ENCODE measurements around the gene ADAMTS15.

The ADAMTS15 gene

DNA sequence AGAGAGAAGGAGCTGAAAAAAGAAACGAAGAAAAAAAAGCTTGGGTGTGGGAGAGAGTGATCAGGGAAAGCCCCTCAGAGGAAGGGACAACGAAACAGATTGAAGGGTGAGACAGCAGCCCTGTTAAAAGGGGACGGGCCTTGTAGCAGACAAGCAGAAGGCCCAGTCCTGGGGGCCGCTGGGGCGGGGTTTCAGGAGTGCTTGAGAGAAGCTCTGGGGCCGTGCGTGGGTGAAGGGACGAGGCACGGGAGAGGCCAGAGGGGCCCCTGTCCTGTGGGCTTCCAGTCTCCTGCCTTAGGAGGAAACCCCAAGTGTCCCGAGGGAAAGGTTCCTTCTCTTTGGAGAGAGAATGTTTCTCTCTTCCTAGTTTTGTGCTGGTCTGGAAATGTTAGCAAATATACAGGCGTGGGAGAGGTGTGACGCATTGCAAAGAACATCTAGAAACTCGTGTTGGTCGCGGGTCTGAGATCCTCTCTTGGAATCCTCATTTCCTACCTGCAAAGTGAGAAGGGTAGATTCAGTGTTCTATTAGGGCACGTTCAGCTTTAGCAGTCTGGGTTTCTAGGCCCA is 28.6 kb downstream of the ADAMTS15 start:
- no peak for DNase-seq (ENCODE audit: low spot score)

DNA sequence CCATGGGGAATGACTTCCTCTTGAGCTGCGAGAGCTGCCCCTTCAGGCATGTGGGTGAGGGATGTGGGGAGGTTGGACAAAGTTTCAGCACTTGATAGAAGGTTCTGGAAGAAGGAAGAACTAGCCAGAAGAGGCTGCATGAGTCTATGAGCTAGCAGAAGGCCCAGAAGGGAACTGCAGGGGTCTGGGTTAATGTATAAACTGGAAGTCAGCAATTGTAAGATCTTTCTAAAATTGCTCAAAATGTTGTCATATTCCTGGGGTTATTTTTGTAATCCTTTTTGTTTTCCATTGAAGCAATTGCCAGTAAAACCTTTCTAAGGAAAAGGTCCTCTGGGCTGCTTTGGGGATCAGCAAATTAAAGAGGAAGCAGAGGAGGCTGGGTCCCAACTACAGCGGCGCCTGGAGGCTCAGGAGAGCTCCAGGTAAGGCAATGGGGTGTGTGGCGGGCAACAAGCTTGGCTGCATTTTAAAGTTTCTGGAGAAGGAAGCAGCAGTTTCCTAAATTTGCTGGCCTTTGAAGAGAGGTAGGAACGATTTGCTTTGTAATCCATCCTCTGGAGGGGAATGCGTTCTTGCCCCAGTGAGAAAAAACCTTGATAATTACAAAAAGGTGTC is 29.2 kb downstream of the ADAMTS15 start:
- no peak for DNase-seq (ENCODE audit: low spot score)

DNA sequence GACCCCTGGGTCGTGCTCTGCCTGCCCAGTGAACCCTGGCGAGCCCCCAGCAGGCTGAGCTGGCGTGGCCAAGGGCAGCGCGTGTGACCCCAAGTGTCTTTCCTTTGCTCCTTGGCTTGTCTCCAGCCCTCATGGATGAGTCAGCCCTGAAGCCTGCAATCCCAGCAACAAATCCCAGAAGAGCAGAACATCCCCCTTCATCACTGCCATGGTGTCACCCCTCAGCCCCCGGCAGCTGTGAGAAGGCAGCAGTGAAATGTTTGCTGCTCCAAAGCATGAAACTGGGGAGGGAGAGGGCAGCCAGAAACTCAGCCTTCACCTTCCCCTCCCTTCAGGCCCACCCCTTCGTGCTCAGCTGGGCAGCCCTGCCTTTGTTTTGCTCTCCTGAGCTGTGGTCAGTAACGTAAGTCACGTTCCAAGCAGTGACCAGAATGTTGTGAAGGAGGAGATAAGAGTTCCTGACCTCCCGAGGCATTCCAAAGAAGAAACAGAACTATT is 29.8 kb downstream of the ADAMTS15 start:
- no peak for DNase-seq (ENCODE audit: low spot score)

DNA sequence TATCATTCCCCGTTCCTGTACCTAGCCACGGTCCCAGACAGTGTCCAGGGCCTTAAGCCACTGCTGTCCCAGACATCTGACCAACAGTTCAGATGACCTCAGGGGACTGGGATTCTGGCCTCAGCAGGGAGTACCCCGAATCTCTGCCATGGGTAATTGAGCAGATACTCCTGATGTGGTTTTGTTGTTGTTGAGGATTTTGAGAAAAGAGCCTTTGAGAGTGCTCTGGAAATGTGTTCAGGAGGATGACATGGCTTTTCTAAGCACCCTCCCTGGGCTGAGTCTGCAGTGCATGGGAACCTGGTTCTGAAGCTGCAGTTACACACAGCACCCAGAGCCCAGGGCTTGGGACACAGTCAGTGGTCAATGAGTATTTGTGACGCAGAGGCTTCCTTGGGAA is 30.4 kb downstream of the ADAMTS15 start:
- no peak for DNase-seq (ENCODE audit: low spot score)

DNA sequence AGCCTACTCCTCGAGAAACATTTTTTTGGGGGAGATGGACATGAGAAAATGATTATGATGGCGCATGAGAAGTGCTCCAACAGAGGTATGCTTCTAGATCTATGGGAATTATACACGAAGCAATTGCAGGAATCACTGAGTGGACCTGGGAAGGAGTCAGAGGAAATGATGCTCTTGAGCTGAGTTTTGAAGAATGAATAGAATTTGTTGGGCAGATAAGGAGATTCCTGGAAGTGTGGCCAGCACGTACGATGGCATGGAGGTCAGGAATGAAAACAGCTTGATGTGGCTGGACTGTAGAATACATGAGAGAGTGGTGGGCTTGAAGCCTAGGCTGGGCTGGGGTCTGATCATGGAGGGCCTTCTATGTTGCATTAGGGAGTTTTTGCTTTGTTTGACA is 31.7 kb downstream of the ADAMTS15 start:
- no peak for DNase-seq (ENCODE audit: low spot score)

DNA sequence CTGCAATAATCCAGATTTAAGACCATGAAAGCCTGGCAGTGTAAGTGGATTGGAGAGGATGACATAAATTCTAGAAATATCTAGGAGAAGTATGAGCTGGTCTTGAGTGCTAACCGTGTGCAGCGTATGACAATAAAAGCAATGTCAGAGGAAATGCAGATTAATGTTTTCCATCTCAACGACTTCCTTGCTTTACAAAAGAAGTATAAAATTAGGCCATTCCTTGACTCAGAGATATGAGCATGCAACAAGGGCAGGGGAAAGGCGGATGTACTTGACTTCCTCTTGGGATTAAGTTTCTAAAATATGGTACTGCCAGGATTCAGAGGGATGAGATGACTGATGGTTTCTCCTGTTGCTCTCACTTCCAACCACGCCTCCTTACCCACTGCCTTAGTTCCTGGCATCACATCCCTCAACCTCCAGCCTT is 32.3 kb downstream of the ADAMTS15 start:
- DNase-seq (ENCODE audit: low spot score) = no peak

DNA sequence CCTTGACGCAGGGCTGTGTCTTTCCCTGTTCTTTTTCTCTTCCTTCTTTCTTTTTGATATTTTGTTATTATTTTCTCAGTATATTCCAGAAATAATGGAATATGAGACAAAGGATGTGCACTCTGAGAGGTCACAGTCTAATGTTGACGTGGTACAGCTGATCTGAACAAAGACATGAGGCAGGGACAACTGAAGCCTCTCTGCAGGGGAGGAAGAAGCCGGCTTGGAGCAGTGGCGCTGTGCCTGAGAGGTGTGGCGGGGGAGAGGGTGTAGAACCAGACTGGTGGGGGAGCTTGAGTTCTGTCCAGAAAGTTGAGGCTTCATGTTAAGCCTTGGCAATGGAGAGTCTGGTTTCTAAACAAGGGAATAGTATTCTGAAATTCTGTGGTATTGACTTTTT is 34.7 kb downstream of the ADAMTS15 start:
- DNase-seq (ENCODE audit: low spot score) = no peak

DNA sequence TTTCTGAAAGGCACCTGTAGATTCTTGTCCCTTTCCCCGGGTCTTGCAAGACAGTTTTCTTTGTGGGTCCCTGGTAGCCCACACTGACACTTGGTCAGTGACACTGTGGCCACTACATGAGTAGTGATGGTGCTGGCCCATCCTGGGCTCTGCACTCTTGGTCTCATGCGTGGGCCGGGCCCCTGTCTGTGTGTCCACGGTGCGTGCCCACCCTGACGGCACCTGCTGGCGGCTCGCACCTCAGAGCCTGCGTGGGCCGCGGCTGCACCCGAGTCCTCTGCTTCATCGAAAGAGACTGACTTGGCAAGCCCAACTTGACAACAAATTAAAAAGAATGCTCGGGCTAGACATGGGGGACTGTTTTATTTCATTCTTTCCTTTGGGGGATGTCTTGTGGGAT is 37.5 kb downstream of the ADAMTS15 start:
- no peak for DNase-seq (ENCODE audit: low spot score)

DNA sequence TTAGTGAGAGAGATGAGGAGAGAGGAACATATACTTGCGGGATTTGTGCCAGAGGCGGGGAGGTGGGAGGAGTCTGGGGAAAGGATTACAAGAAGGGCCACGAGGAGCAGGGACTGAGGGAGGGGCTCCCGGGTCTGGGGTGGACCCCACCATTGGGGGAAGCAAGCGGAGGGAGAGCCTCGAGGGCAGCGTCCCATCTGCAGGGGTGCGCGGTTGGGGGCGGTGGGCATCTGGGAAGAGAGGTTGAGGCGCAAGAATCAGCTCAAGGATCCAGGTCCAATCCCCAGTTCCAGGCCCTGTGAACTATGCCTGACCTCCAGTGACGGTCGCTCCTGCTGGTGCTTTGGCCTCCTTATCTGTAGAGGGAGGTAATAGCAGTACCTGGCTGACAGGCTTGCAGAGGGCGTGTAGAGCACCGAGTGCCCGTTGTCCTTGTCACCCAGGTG is 38.0 kb downstream of the ADAMTS15 start:
- no peak for DNase-seq (ENCODE audit: low spot score)

DNA sequence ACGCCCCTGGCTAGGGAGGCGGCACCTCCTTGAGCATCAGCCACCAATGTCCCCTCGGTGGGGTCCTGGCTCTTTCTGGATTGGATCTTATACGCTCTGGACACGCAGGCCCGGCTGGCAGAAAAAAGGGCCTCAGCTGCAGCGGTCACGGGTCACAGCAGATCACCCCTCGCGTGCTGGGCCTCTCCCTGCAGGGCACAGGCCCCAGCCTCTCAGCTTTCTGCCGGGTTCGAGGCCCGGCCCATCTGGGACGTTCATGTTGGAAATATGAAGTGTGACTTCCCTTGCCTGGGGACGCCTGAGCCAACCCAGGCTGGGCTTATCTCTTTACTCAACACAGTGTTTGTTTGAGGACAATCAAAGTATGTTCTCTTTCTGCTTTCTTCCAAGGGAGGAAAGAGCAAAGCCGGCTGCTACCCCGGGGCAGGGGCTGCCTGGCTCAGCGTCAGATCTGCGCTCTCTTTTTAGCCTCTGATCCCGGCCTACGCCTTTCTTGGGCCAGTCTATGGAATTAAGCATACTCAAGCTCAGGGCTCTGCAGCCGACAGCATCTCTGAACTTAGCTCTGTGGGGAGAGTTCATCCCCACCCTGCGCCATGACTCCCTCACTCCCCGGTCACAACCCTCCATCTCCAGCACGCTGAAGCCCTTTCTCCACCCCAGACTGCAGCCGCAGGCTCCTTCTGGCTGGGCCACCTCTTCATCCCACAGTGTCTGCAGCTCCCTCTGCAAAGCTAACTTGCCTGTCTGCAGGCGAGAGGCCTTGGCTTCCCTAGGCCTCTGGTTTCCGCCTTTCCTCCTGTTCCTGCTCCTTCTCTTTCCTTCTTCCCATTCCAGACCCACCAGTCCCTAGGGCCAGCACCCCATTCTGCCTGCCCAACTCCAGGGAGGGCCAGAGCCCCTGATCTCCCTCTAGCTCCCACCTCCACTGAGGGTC is 38.8 kb downstream of the ADAMTS15 start:
- DNase-seq (ENCODE audit: low spot score) = no peak

DNA sequence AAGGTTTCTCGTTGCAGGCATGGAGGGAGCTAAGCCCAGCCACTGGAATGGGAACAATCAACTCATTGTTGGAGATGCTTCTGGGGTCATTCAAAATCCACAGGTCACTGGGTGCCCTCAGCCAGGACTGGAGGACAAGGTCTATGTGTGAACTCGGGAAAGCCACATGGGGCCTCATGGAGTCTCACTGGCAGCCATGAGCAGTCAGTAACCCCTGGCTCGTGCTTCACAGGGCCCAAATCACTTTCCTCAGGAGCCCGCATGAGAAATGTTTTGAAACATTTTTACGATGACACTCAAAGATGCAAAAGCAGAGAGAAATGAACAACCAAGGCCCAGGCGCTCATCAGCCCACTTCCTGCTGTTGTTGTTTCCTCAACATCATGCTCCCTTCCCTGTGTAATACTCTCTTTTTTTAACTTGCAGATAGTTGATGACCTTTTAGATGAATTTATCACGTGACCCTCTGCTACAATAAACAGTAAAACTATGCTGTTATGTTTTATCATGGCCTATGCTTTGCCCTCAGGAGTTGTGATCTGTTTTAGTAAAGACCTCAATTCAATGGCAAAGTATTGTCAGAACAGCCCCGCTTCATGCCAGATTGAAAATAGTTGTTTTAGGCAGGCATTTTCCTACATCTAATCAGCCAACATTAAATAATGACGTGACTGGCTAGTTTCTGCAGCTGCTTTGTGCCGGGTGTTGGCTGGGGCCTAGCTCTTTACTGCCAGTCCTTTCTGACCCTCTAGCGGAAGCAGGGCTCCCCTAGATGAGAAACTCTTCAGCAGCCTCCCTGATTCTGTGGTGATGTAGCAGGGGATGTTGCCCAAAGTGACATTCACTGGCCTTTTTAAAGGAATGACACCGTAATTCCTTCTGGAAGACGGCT is 39.7 kb downstream of the ADAMTS15 start:
- DNase-seq (ENCODE audit: low spot score) = no peak

DNA sequence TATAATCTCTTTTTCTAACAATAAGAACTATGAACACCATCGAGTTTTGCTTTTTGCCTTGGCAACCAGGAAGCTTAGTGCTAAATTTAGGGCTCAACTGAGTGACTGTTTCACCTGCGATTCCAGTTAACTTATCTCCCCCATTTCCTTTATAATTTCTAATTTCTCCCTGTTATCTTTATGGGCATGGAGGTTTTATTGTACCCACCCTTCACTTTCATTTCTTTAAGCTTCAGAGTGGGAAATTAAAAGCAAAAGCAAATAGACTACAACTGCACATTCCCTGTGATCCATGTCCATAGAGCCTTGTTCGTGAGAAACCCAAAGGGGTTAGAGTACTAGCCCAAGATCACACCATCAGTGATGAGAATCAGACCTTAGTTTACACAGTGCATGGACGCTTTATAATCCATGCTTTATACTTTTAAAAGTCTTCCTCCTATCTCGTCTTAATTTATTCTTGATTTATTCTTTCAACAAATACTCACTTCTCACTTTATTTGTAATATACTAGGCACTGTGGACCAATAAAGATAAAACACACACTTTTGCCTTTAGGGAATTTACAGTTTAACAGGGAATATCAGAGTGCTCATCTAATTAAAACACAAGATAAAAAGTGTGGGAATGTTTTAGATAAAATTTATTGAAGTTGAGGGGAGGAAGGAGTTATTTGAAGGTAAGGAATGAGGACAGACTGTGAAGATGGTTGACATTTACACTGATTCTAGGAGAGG is 40.6 kb downstream of the ADAMTS15 start:
- DNase-seq (ENCODE audit: low spot score) = no peak

DNA sequence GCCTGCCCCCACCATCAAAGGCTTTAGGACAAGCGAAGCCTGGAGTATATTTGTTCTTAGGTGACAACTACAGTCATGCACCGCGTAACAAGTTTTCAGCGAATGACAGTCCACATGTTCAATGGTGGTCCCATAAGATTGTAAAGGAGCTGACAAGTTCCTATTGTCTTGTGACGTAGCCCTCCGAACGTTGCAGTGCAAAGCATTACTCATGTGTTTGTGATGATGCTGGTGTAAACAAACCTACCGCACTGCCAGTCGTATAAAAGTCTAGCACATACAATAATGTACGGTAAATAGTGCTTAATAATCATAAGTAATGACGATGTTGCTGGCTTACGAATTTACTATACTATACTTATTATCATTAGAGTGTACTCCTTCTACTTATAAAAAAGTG is 41.3 kb downstream of the ADAMTS15 start:
- DNase-seq (ENCODE audit: low spot score) = no peak

DNA sequence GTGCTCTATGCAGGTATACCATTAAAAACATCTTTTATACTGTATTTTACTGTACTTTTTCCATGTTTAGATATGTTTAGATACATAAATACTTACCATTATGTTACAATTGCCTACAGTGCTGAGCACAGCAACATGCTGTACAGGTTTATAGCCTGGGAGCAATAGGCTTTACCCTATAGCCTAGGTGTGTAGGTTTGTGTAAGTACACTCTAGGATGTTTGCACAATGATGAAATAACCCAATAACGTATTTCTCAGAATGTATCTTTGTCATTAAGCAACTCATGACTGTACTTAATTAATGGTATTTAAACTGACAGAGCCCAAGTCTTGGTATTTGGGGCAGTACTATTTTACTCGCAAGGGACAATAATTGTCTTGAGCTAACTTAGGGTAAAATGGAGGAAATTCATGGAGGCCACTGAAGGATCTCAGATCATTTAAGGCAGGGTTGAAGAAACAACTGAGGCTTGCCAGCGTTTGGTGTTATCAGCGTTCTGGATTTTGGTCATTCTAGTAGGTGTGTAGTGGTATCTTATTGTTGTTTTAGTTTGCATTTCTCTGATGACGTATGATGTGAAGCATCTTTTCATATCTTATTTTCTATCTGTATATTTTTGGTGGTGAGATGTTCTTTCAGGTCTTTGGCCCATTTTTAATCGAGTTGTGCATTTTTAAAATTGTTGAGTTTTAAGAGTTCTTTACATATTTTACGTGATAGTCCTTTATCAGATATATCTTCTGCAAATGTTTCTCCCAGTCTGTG is 42.4 kb downstream of the ADAMTS15 start:
- DNase-seq (ENCODE audit: low spot score) = no peak

DNA sequence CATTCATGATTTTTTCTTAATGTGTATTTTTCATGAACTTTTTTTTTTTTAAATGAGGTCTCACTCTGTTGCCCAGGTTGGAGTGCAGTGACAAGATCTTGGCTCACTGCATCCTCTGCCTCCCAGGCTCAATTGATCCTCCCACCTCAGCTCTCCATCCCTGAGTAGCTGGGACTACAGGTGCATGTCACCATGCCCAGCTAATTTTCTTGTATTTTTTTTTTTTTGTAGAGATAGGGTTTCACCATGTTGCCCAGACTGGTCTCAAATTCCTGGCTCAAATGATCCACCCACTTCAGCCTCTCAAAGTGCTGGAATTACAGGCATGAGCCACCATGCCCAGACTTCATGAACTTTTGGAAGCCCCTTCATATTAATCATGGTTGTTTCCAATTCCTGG is 49.7 kb downstream of the ADAMTS15 start:
- DNase-seq (ENCODE audit: low spot score) = no peak

DNA sequence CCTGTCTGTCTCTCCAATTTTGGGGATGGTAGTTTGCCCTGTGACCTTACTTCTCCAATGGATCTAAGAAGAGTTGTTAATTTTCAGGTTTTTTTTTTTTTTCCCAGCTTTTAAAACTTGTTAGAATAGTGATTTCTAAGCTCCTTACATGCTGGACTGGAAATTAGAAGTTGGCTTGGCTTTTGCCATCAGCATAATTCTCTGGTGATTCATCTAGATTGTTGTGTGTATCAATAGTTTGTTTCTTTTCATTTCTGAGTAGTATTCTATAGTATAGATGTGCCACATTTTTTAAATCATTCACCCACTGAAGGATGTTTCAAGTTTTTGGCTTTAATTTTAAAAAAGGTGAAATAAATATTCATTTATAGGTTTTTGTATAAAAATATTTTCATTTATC is 51.4 kb downstream of the ADAMTS15 start:
- no peak for DNase-seq (ENCODE audit: low spot score)

DNA sequence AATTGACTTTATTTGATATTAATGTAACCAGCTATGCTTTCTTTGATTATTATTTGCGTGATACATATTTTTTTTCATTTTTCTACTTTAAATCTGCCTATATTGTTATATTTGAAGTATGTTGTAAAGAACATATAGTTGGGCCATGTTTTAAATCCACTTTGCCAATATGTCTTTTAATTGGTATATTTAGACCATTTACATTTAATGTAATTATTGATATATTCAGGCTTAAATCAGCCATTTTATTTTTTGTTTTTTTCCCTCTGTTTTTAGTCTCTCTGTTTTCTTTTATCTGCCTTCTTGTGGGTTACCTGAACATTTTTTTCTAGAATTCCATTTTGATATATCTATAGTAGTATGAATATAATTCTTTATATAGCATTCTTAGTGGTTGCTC is 55.9 kb downstream of the ADAMTS15 start:
- DNase-seq (ENCODE audit: low spot score) = no peak

DNA sequence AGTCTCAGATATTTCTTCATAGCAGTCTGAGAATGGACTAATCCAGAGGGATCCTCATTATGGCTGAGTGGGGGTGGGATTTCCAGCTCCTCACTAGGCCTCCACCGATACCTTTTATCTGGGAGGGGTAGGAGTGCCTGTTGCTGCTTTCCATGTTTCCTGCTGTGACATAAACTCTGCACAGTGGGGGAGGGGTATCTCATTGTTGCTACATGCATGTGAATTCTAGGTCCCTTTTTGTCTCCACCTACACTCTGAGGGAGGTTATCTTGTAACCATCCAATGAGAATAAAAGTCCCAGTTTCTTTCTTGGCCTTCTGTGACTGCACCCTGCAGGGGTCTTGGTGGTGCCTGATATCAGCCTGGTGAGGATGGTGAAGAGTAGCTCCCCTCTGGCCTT is 60.5 kb downstream of the ADAMTS15 start:
- no peak for DNase-seq (ENCODE audit: low spot score)

DNA sequence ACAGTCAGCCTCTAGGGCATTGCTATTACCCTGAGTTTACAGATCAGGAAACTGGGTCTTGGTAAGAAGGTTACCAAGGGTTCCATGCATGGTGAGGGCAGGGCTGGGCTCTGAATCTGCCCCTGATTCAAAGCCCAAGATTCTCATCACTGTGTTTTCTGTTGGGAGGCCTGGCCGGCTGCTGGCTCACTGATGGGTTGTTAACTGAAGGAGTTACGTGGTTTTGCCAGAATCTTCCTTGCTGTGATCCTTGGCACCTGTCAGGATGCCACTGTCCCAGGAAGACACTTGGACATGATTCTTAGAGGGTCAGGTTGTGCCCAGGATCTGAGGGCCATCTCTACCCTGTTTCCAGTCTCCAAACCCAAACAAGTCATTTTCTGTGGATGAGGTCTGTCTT is 61.5 kb downstream of the ADAMTS15 start:
- no peak for DNase-seq (ENCODE audit: low spot score)

DNA sequence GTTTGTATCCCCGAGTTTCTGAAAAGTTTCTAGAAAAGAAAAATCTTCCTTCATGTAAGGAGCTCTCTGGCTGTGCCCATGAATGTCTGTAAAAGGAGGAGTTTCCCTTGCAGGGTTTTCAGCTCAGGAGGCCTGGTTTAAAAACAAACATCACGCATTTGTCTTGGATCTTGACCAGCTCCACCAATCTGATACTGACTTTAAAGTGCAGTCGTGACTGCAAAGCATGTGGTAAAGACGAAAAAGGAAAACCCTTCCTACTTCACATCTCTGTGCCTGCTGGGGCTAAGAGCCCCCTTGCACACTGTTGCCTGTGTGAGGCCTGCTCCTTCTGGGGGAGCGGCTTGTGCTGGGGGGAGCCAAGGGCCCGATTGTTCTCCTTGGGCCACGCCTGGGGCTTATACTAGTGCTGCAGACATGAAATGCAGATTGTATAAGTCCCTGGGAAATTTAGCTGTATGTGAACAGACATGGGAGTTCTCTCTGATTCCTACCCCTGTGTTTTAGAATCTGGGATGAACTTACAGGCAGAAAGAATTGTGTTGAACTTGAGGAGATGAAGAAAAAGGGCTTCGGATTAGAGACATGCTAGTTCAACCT is 62.1 kb downstream of the ADAMTS15 start:
- DNase-seq (ENCODE audit: low spot score) = no peak

Measured in SK-N-DZ (cell line).